ENCODE data around the gene GRK4. TPM values are rescaled to one million over a fixed set of nuclear protein-coding genes. Genes with fewer than 3 reads are reported as not detected.
"Not testable (repeated sequence)": the region's sequence is repeated elsewhere in the genome, so short reads cannot be mapped to it uniquely, and the experiment has no call there.

Gene GRK4
- total RNA-seq, 2 experiments from 2014 or later = 2.2 to 2.6 TPM

GRCh38 chr4:2944586-2945526, 18.5 kb upstream of the GRK4 start:
- H3K27ac Mint-ChIP-seq = no peak overlapping the region

DNA sequence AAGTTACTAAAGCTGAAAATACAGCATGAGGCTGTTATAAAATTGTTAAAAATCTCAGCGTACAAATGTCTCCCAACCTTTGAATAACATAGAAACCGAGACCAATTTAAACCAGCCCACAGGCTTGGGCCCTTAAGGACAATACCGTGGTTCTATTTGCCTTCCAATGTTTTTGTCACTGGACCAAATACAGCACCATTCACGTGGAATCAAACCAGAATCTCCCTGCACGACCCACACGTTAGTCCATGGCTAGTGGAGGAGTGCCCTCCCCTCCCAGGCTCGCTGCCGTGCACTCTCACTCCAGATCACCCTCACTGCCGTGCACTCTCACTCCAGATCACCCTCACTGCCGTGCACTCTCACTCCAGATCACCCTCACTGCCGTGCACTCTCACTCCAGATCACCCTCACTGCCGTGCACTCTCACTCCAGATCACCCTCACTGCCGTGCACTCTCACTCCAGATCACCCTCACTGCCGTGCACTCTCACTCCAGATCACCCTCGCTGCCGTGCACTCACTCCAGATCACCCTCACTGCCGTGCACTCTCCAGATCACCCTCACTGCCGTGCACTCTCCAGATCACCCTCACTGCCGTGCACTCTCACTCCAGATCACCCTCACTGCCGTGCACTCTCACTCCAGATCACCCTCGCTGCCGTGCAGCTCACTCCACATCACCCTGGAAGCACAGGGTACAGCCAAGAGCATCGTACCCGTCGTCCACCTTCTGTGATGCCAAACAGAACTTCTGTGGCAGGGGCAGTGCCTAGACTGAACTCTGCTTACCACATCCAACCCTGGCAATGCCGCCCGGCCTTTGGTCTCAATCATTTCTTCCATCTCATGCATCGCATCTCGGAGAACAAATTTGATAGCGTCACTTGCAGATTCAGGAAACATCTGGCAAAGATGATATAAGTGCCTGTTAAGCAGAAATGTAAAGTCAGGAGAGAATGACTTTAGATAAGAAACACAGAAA, 17.5 kb upstream of the GRK4 start:
- not testable (repeated sequence) for H3K27me3 Mint-ChIP-seq (ENCODE audit: low read depth); H3K9me3 Mint-ChIP-seq (ENCODE audit: insufficient read depth); DNase-seq; H3K4me3 Mint-ChIP-seq; H3K27ac Mint-ChIP-seq; ATAC-seq
- Mint-ChIP-seq H3K36me3 (ENCODE audit: low read depth) (peaks cover 71% of the 10 kb centered on the region), H3K4me1 (ENCODE audit: low read depth) (peaks cover 19% of the 10 kb centered on the region)
- CTCF ChIA-PET = interaction anchor here (1.2 to 2.4 kb wide), 3 partner anchors 8 to 11 kb away, joined by 5 to 12 read pairs (median 7); no protein-coding TSS in a partner anchor
- POLR2A ChIA-PET = interaction anchor here (1.0 to 1.8 kb wide), 3 partner anchors 9 to 10 kb away, joined by 3 to 6 read pairs (median 4); no protein-coding TSS in a partner anchor

More at GRCh38 chr4:2944586-2945526, 18.5 kb upstream of the GRK4 start:
- Mint-ChIP-seq H3K4me1 (ENCODE audit: low read depth) (peaks cover 28% of the 10 kb centered on the region), H3K4me3 (no peak overlapping the region), H3K9me3 (ENCODE audit: insufficient read depth) (no peaks in the 10 kb centered on the region), H3K27me3 (ENCODE audit: low read depth) (no peaks in the 10 kb centered on the region), H3K36me3 (ENCODE audit: low read depth) (peaks cover 74% of the 10 kb centered on the region)
- ATAC-seq (no peak), DNase-seq (no peak)
- ChIA-PET CTCF (interaction anchor here (1.2 to 2.4 kb wide), 5 partner anchors 9 to 181 kb away, joined by 3 to 12 read pairs (median 5); no protein-coding TSS in a partner anchor), POLR2A (interaction anchor here (1.0 to 1.8 kb wide), 2 partner anchors 8 to 9 kb away, joined by 3 to 4 read pairs; no protein-coding TSS in a partner anchor)

- Mint-ChIP-seq H3K27ac (no peak overlapping the region), H3K36me3 (ENCODE audit: low read depth) (peaks cover 70% of the 10 kb centered on the region), H3K27me3 (ENCODE audit: low read depth) (no peaks in the 10 kb centered on the region), H3K9me3 (ENCODE audit: insufficient read depth) (no peaks in the 10 kb centered on the region), H3K4me1 (ENCODE audit: low read depth) (peaks cover 12% of the 10 kb centered on the region), H3K4me3 (no peak overlapping the region)
- DNase-seq = no peak
- CTCF ChIA-PET = interaction anchor here (2.1 kb wide), 1 partner anchor 183 kb away, joined by 10 read pairs; no protein-coding TSS in a partner anchor
- POLR2A ChIA-PET = interaction anchor here (0.7 to 1.3 kb wide), 2 partner anchors 11 to 102 kb away, joined by 3 to 6 read pairs; no protein-coding TSS in a partner anchor
- no peak for ATAC-seq
These were observed 16.4 kb upstream of the GRK4 start for GRCh38 chr4:2946812-2947600.

DNA sequence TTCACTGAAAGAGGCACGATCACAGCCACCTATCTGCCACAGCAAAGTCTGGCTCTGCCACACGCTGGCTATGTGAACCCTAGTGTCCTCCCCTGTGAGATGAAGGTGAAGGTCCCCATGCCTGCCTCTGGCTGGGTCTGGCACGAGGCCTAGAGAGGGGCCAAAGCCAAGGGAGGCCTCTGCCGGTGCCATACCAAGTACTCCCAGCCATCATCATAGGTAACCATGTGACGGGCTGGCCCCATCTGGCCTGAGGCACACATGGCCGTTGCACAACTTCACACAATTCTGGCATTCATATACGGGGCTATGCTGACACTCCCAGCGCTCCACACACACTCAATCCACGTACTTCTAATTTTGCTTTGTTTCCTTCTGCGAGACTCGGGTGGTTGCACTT, 15.4 kb upstream of the GRK4 start:
- no peak overlapping the region for H3K4me3 Mint-ChIP-seq
- peaks cover 71% of the 10 kb centered on the region for H3K36me3 Mint-ChIP-seq (ENCODE audit: low read depth)
- peaks cover 3% of the 10 kb centered on the region for H3K4me1 Mint-ChIP-seq (ENCODE audit: low read depth)
- no peak for DNase-seq
- no peak for ATAC-seq
- no peaks in the 10 kb centered on the region for H3K27me3 Mint-ChIP-seq (ENCODE audit: low read depth)
- ChIA-PET POLR2A (interaction anchor here (1.4 kb wide), 1 partner anchor 12 kb away, joined by 3 read pairs; no protein-coding TSS in a partner anchor), CTCF (interaction anchor here (1.4 to 3.1 kb wide), 4 partner anchors 12 to 184 kb away, joined by 3 to 16 read pairs (median 7); no protein-coding TSS in a partner anchor)
- H3K27ac Mint-ChIP-seq = no peak overlapping the region
- no peaks in the 10 kb centered on the region for H3K9me3 Mint-ChIP-seq (ENCODE audit: insufficient read depth)

- H3K4me3 Mint-ChIP-seq = no peak overlapping the region
- H3K4me1 Mint-ChIP-seq (ENCODE audit: low read depth) = peaks cover 5% of the 10 kb centered on the region
- H3K27me3 Mint-ChIP-seq (ENCODE audit: low read depth) = no peaks in the 10 kb centered on the region
- no peak overlapping the region for H3K27ac Mint-ChIP-seq
- POLR2A ChIA-PET = interaction anchor here (1.4 kb wide), 1 partner anchor 13 kb away, joined by 3 read pairs; no protein-coding TSS in a partner anchor
- DNase-seq = peak; percentile 47
- no peak for ATAC-seq
- H3K9me3 Mint-ChIP-seq (ENCODE audit: insufficient read depth) = no peaks in the 10 kb centered on the region
- H3K36me3 Mint-ChIP-seq (ENCODE audit: low read depth) = peaks cover 74% of the 10 kb centered on the region
- CTCF ChIA-PET = interaction anchor here (1.0 to 3.1 kb wide), 5 partner anchors 8 to 186 kb away, joined by 3 to 16 read pairs (median 4); no protein-coding TSS in a partner anchor
These were observed 14.2 kb upstream of the GRK4 start for GRCh38 chr4:2948895-2949781.

GRCh38 chr4:2949782-2950125, 13.6 kb upstream of the GRK4 start:
- ATAC-seq (no peak), DNase-seq (no peak)
- ChIA-PET CTCF (interaction anchor here (3.1 kb wide), 1 partner anchor 14 kb away, joined by 16 read pairs; no protein-coding TSS in a partner anchor), POLR2A (no interaction called here)
- Mint-ChIP-seq H3K27me3 (ENCODE audit: low read depth) (no peaks in the 10 kb centered on the region), H3K9me3 (ENCODE audit: insufficient read depth) (no peaks in the 10 kb centered on the region), H3K4me3 (no peak overlapping the region), H3K27ac (no peak overlapping the region), H3K4me1 (ENCODE audit: low read depth) (peaks cover 11% of the 10 kb centered on the region), H3K36me3 (ENCODE audit: low read depth) (peaks cover 77% of the 10 kb centered on the region)

- no peak overlapping the region for H3K27ac Mint-ChIP-seq
- no peak overlapping the region for H3K4me3 Mint-ChIP-seq
- ChIA-PET POLR2A (interaction anchor here (1.5 kb wide), 1 partner anchor 12 kb away, joined by 3 read pairs; no protein-coding TSS in a partner anchor), CTCF (interaction anchor here (3.1 kb wide), 1 partner anchor 14 kb away, joined by 16 read pairs; no protein-coding TSS in a partner anchor)
- peaks cover 75% of the 10 kb centered on the region for H3K36me3 Mint-ChIP-seq (ENCODE audit: low read depth)
- DNase-seq (no peak), ATAC-seq (no peak)
- peaks cover 14% of the 10 kb centered on the region for H3K4me1 Mint-ChIP-seq (ENCODE audit: low read depth)
- H3K9me3 Mint-ChIP-seq (ENCODE audit: insufficient read depth) = no peaks in the 10 kb centered on the region
- no peaks in the 10 kb centered on the region for H3K27me3 Mint-ChIP-seq (ENCODE audit: low read depth)
These were observed 13.0 kb upstream of the GRK4 start for GRCh38 chr4:2950221-2950989.

- DNase-seq (no peak), ATAC-seq (no peak)
- H3K27ac Mint-ChIP-seq = no peak overlapping the region
- peaks cover 38% of the 10 kb centered on the region for H3K4me1 Mint-ChIP-seq (ENCODE audit: low read depth)
- ChIA-PET POLR2A (interaction anchor here (0.6 to 1.8 kb wide), 4 partner anchors 10 to 180 kb away, joined by 3 to 6 read pairs (median 4); partner anchors contain the start of genes GRK4 and NOP14), CTCF (interaction anchor here (0.7 to 3.4 kb wide), 18 partner anchors 9 to 448 kb away, joined by 3 to 44 read pairs (median 4); partner anchors contain the start of genes GRK4 and NOP14)
- H3K36me3 Mint-ChIP-seq (ENCODE audit: low read depth) = peaks cover 84% of the 10 kb centered on the region
- no peak overlapping the region for H3K4me3 Mint-ChIP-seq
- H3K9me3 Mint-ChIP-seq (ENCODE audit: insufficient read depth) = no peaks in the 10 kb centered on the region
- H3K27me3 Mint-ChIP-seq (ENCODE audit: low read depth) = no peaks in the 10 kb centered on the region
These were observed 9.9 kb upstream of the GRK4 start for GRCh38 chr4:2953496-2953895.

Measured in activated CD8-positive, alpha-beta T cell treated with anti-CD3 and anti-CD28 coated beads, Interleukin-2, amount 10 ng/mL, durations not matched to agents 7 days and 5 days (primary cell).